Mesodermal cell (in vitro differentiated cells): Measurements from ENCODE around the gene WDR19.
"Not testable (repeated sequence)": the region's sequence is repeated elsewhere in the genome, so short reads cannot be mapped to it uniquely, and the experiment has no call there.

ENCODE experiments used
- H3K27ac ChIP-seq: 2 replicates; pipeline ENCODE4 v1.7.0; 2013; ENCODE audit warnings: mild to moderate bottlenecking, low read depth, low read length, moderate library complexity; ENCODE audit not compliant: severe bottlenecking
- H3K36me3 ChIP-seq: 2 replicates; pipeline ENCODE4 v1.7.1; 2013; ENCODE audit warnings: mild to moderate bottlenecking, low read length, moderate library complexity; ENCODE audit not compliant: control insufficient read depth, insufficient read depth
- H3K4me1 ChIP-seq: one replicate; pipeline ENCODE4 v1.7.1; 2013; ENCODE audit warnings: mild to moderate bottlenecking, low read length; ENCODE audit not compliant: insufficient read depth, control insufficient read depth, poor library complexity, severe bottlenecking
- H3K4me3 ChIP-seq: 2 replicates; pipeline ENCODE4 v1.7.0; 2013; ENCODE audit warnings: low read length, control low read depth, mild to moderate bottlenecking; ENCODE audit not compliant: insufficient read depth, poor library complexity, severe bottlenecking; ENCODE audit errors: extremely low read depth
- H3K9me3 ChIP-seq: 2 replicates; pipeline ENCODE4 v1.7.1; 2013; ENCODE audit warnings: mild to moderate bottlenecking, low read length, moderate library complexity; ENCODE audit not compliant: control insufficient read depth
- WGBS, 2 experiments: methylation state at CpG; one replicate each; pipeline ENCODE4 v1.1.5; 2013; ENCODE audit warnings: missing lambda C conversion rate in 2 of 2; ENCODE audit not compliant: insufficient coverage in 2 of 2; 5-methylcytosine and 5-hydroxymethylcytosine counted together

Gene WDR19

DNA sequence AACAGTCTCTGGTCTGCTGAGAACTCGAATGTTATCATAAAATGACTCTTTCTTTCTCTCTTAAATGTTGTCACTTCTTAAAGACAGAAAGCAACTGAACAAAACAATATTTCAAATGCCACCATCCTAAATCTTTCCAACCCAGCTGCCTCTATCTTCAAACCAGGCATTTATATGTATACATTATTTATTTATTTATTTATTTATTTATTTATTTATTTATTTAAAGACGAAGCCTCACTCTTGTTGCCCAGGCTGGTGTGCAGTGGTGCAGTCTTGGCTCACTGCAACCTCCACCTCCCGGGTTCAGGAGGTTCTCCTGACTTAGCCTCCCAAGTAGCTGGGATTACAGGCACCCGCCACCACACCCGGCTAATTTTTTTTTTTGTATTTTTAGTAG lies 110.1 kb downstream of the WDR19 start:
- not testable (repeated sequence) for H3K4me1 ChIP-seq, H3K4me3 ChIP-seq, H3K9me3 ChIP-seq, H3K27ac ChIP-seq
- H3K36me3 ChIP-seq = peaks cover 82% of the 10 kb centered on the region
- WGBS, 2 experiments = 85 to 86% methylated on average over 2 to 4 of the region's 5 CpGs

DNA sequence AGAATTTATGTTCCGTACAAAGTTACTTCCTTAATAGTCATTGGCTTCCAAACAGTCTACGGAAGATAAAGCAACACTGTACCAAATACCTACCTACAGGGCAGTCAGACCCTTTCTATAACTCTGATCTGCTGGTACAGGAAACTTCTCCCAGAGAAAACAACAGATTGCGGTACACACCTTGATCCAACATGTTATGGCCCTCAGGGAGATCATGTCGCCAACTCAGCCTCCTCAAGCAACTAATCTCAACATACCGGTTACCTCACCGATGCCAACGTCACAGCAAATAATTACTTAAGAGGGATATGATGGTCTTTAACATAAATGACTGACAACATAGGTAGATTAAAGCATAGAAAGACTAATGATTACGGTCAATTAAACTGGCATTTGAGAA lies 113.5 kb downstream of the WDR19 start:
- 100% methylated on average over 2 to 4 of the region's 8 CpGs for WGBS, 2 experiments
- H3K9me3 ChIP-seq = no peaks in the 10 kb centered on the region
- H3K4me1 ChIP-seq = no peaks in the 10 kb centered on the region
- H3K4me3 ChIP-seq = no peak overlapping the region
- H3K36me3 ChIP-seq = peaks cover 77% of the 10 kb centered on the region
- no peak overlapping the region for H3K27ac ChIP-seq

DNA sequence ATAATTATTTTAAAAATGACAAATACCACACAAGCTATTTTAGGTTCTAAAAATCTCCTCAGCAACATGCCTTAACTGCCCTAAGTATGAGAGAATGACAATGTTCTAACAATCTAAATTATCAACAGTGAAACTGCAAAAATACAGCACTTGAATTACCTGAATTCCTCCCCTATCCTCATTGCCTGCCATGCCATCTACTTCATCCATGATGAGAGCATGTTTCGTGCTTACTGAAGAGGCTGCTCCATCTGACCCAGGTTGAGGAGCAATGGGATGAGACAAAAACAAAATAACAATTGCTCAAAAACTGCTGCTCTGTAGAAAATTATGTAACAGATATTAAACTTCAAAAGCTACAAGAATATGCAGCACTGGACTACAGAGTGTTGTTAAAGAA lies 120.6 kb downstream of the WDR19 start:
- Histone ChIP-seq H3K27ac (no peak overlapping the region), H3K4me3 (no peak overlapping the region), H3K36me3 (peaks cover 78% of the 10 kb centered on the region), H3K9me3 (no peaks in the 10 kb centered on the region), H3K4me1 (no peaks in the 10 kb centered on the region)
- WGBS, 2 experiments = no CpG with 5 or more reads among the region's 1 CpG

DNA sequence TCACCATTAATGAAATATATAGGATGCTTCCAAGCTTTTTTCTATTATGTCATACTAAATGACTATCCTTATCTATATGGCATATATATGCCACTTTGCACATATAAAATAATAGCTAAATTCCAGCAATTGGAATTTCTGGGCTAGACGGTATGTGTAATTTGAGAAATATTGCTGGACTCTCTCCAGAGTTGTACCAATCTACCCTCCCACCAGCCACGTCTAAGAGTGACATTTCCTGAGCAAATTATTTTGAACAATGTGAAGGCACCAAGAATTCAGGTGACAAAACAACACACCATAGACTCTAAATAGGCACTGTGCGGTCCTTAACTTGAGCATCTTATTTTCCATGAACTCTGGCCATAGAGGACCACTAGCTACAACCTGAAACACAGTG lies 121.5 kb downstream of the WDR19 start:
- WGBS, 2 experiments = 89 to 100% methylated on average over 1 of the region's 3 CpGs
- no peaks in the 10 kb centered on the region for H3K4me1 ChIP-seq
- H3K27ac ChIP-seq = no peak overlapping the region
- no peaks in the 10 kb centered on the region for H3K9me3 ChIP-seq
- no peak overlapping the region for H3K4me3 ChIP-seq
- peaks cover 79% of the 10 kb centered on the region for H3K36me3 ChIP-seq

DNA sequence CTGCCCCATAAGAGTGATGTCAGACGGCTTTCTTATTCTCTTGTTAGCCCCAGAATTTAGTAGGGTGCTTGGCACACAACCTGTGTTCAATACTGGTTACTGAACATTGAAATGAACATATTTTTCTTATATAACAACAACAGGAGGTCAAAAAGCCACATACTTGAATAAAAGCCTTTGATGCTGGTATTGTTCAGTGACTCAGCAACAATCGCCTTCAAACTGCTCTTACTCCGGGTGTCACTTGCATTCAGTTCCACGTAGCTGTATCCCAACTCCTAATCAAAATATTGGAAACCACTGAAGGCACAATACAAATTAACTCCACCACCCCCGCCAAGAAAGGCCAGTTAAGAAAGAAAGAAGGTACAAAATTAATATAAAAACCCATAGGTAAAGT lies 122.3 kb downstream of the WDR19 start:
- H3K4me3 ChIP-seq = no peak overlapping the region
- H3K4me1 ChIP-seq = no peaks in the 10 kb centered on the region
- H3K27ac ChIP-seq = no peak overlapping the region
- 94 to 100% methylated on average over 2 of the region's 5 CpGs for WGBS, 2 experiments
- no peaks in the 10 kb centered on the region for H3K9me3 ChIP-seq
- peaks cover 80% of the 10 kb centered on the region for H3K36me3 ChIP-seq

DNA sequence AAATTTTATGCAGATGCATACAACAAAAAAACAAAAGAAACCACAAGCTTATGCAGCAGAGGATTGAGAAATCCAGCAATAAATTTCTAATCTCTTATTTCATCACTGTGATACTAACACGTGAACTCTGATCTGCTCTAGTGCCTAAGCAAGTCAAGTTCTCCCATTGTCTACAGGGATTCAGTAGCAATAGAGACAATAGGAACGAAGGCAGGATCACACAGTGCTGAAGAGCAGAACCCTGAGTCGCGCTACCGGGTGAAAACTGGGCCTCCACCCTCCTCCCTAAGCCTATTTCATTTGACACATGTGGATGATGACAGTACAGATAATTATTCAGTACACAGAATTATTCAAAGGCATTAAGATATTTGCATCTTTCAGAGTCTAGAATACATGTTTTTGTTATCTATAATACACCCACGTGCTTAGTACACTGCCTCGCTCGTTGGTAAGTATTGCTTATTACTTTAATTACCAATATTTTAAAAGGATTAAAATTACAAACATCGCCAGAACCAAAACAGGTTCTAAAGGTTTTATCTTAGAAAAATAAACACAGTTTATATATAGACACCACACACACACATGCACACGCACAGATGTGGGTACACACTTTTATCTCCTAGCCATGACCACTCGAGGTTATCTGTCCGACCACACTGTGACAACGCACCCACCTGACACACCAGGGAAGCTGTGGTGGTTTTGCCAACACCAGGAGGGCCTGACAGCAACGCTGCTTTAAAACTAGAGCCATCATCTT lies 123.8 kb downstream of the WDR19 start:
- Histone ChIP-seq H3K4me3 (no peak overlapping the region), H3K4me1 (no peaks in the 10 kb centered on the region), H3K9me3 (no peaks in the 10 kb centered on the region), H3K36me3 (peaks cover 80% of the 10 kb centered on the region), H3K27ac (no peak overlapping the region)
- 91 to 97% methylated on average over 6 of the region's 14 CpGs for WGBS, 2 experiments

DNA sequence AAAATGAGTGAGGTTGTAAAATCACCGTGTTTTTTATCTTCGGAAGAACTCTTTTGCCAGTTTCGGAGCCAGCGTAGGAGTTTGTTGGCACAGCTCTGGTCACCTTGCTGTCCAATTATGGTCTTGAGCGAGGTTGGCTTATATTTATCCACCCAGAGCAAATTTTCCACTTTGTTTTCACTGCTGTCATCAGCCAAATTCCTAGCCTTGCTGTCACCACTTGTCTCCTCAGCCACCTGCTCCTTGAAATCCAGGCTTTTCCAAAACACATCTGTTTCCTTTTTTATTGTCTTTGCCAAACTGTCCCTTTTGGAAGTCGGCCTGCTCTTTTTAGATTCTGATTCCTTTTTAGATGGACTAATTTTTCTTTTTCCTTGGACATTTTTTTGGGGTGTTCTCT lies 126.3 kb downstream of the WDR19 start:
- no peak overlapping the region for H3K27ac ChIP-seq
- H3K36me3 ChIP-seq = peaks cover 79% of the 10 kb centered on the region
- H3K9me3 ChIP-seq = no peaks in the 10 kb centered on the region
- no peaks in the 10 kb centered on the region for H3K4me1 ChIP-seq
- H3K4me3 ChIP-seq = no peak overlapping the region
- 93 to 100% methylated on average over 5 to 6 of the region's 6 CpGs for WGBS, 2 experiments

DNA sequence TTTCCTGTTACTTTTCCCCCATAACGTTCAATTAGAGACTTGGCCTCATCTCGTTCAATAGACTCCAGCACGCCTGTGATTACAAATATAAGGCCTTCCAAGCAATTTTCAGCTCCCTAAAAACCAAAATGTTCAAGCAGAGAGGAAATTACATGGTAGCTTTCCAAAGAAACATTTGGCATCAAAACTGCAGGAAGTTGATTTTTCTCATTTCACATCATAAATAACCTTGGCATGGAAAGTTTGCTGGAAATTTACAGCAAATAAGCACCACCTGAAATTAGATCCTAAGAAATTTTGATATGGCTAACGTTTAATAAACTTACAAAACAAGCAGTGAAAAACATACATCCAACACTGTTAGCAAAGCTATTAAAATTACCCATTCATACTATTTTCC lies 130.5 kb downstream of the WDR19 start:
- 75 to 87% methylated on average over 3 to 4 of the region's 4 CpGs for WGBS, 2 experiments
- H3K9me3 ChIP-seq = no peaks in the 10 kb centered on the region
- H3K4me1 ChIP-seq = no peaks in the 10 kb centered on the region
- no peak overlapping the region for H3K4me3 ChIP-seq
- H3K27ac ChIP-seq = no peak overlapping the region
- peaks cover 70% of the 10 kb centered on the region for H3K36me3 ChIP-seq

DNA sequence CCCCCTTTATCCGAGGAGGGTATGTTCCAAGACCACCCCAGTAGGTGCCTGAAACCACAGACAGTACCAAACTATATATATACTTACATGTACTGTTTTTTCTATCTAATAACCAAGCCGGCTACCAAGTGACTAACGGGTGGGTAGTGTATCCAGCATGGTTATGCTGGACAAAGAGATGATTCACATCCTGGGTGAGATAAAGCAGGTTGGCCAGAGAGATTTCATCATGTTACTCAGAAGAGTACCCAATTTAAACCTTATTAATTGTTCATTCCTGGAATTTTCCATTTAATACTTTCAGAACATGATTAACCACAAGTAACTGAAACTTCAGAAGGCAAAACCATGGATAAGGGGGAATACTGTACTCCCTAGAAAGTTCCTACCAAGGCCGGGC lies 137.3 kb downstream of the WDR19 start:
- no peaks in the 10 kb centered on the region for H3K9me3 ChIP-seq
- WGBS, 2 experiments = 100% methylated on average over 2 of the region's 4 CpGs; no CpG with 5 or more reads in 1 of the 2 experiments
- no peak overlapping the region for H3K4me3 ChIP-seq
- no peak overlapping the region for H3K27ac ChIP-seq
- no peaks in the 10 kb centered on the region for H3K4me1 ChIP-seq
- H3K36me3 ChIP-seq = peaks cover 40% of the 10 kb centered on the region

DNA sequence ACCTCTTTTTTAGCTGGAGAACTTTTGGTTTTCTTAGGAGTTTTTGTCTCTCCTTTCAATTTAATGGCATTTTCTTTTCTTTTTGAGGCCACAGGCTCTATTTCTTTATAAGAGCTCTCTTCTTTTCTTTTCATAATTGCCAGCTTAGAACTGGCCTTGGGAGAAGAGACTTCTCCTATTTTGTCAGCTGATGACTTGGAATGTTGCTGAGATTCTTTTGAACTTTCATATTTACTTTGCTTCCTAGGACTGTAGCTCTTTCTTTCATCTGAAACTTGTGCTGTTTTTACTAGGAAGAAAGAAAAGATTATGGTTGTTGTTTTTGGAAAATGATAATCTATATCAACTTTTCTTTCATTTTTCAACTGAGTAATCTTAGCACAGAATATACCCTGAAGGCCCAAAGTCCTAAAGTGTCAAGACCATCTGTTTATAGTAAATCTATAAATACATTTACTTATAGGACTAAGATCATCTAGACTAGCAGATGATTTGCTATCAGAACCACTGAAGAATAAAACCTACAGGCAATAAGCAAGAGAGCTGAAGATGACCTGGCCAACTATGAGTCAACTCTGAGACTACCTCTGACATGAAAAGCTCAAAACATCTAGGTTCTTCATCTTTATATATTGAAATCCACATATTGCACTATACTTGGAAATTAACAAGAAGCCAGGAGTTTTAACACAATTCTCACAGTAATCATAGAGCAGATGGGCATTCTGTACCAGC lies 138.2 kb downstream of the WDR19 start:
- H3K4me3 ChIP-seq = no peak overlapping the region
- H3K9me3 ChIP-seq = no peaks in the 10 kb centered on the region
- no peak overlapping the region for H3K27ac ChIP-seq
- H3K36me3 ChIP-seq = peaks cover 37% of the 10 kb centered on the region
- H3K4me1 ChIP-seq = no peaks in the 10 kb centered on the region

DNA sequence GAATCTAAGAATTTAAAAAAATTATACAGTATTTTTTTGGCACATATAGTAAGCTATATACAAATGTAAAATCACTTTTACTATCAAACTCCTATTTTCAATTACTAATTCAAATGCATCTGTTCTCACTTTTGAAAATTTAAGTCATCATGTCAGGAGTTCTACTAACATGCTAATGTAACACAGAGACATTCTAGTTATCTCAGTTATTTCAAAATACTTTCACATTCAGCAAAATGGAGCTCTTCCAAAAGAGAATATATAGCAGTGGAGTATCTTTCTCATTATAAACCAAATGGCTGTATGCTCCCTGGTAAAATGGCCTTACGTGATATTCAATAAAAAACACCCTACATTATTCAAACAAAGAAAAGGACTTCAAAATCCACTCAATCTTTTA lies 141.5 kb downstream of the WDR19 start:
- Histone ChIP-seq H3K9me3 (no peaks in the 10 kb centered on the region), H3K4me3 (no peak overlapping the region), H3K4me1 (no peaks in the 10 kb centered on the region), H3K36me3 (peaks cover 39% of the 10 kb centered on the region), H3K27ac (no peak overlapping the region)
- no CpG with 5 or more reads among the region's 1 CpG for WGBS, 2 experiments
